Stimulated activated CD8-positive, alpha-beta memory T cell treated with anti-CD3 and anti-CD28 coated beads, Interleukin-4, amount 100 ng/mL, for 4 hours (primary cell): ENCODE data around the gene THRB.

ENCODE experiments used
- DNase-seq, 2 donors: peaks; one replicate each; pipeline ENCODE4 v3.0.0-alpha.2; 2020; ENCODE audit warnings: low read depth in 2 of 2, low spot score in 1 of 2

THRB gene

GRCh38 chr3:24192469-24193056 lies 302.1 kb downstream of the THRB start:
- no peak for DNase-seq

GRCh38 chr3:24191801-24192403 lies 302.7 kb downstream of the THRB start:
- DNase-seq, result no peak

- DNase-seq, result no peak
Observed at GRCh38 chr3:24190256-24190655, 304.4 kb downstream of the THRB start.

GRCh38 chr3:24185738-24186384 lies 308.8 kb downstream of the THRB start:
- no peak for DNase-seq

- no peak for DNase-seq
Observed at GRCh38 chr3:24184528-24185176, 310.0 kb downstream of the THRB start.

- no peak for DNase-seq
Observed at GRCh38 chr3:24182756-24183155, 311.9 kb downstream of the THRB start.

- DNase-seq, result no peak
Observed at GRCh38 chr3:24181256-24181655, 313.4 kb downstream of the THRB start.

GRCh38 chr3:24180616-24181015 lies 314.0 kb downstream of the THRB start:
- no peak for DNase-seq

- DNase-seq, result no peak
Observed at GRCh38 chr3:24177201-24177600, 317.4 kb downstream of the THRB start.

GRCh38 chr3:24174614-24175013 lies 320.0 kb downstream of the THRB start:
- DNase-seq, result no peak

GRCh38 chr3:24168977-24169376 lies 325.7 kb downstream of the THRB start:
- DNase-seq, result no peak

- DNase-seq, result no peak
Observed at GRCh38 chr3:24167429-24167828, 327.2 kb downstream of the THRB start.

- DNase-seq, result no peak
Observed at GRCh38 chr3:24166515-24166914, 328.1 kb downstream of the THRB start.

GRCh38 chr3:24165603-24165982 lies 329.1 kb downstream of the THRB start:
- no peak for DNase-seq

- no peak for DNase-seq
Observed at GRCh38 chr3:24164967-24165602, 329.6 kb downstream of the THRB start.

- no peak for DNase-seq
Observed at GRCh38 chr3:24162929-24163328, 331.7 kb downstream of the THRB start.

- no peak for DNase-seq
Observed at GRCh38 chr3:24161841-24162240, 332.8 kb downstream of the THRB start.

- no peak for DNase-seq
Observed at GRCh38 chr3:24160424-24161095, 334.1 kb downstream of the THRB start.

- DNase-seq, result no peak
Observed at GRCh38 chr3:24158761-24159454, 335.7 kb downstream of the THRB start.

- DNase-seq, result no peak
Observed at GRCh38 chr3:24157106-24157505, 337.5 kb downstream of the THRB start.

- no peak for DNase-seq
Observed at GRCh38 chr3:24156466-24156865, 338.2 kb downstream of the THRB start.
